Suppressor macrophage treated with lipopolysaccharide for 4 hours (primary cell): ENCODE data around the gene OR4X2.
"Not testable (repeated sequence)": the region's sequence is repeated elsewhere in the genome, so short reads cannot be mapped to it uniquely, and the experiment has no call there.

Source experiments
- DNase-seq: peaks from one replicate; pipeline ENCODE4 v3.0.0-alpha.2; 2020

The OR4X2 gene

GRCh38 chr11:48244804-48245203 lies at the start of gene OR4X2:
TSS of gene OR4X2 (plus strand) at chr11:48245104. CDS start at chr11:48245104, 0 bp downstream.
- DNase-seq: no peak

GRCh38 chr11:48207881-48208280 lies 37.0 kb upstream of the OR4X2 start:
- no peak for DNase-seq

- DNase-seq: peak; percentile 7
Measured at GRCh38 chr11:48210052-48210451, 34.9 kb upstream of the OR4X2 start.

- DNase-seq: no peak
Measured at GRCh38 chr11:48216510-48216909, 28.4 kb upstream of the OR4X2 start, which contains the start of gene OR4B1. TSS of gene OR4B1 (plus strand) at chr11:48216810. CDS start at chr11:48216810, 0 bp downstream.

GRCh38 chr11:48228761-48229160 lies 16.1 kb upstream of the OR4X2 start:
- DNase-seq: no peak

- not testable (repeated sequence) for DNase-seq
Measured at GRCh38 chr11:48230057-48230456, 14.8 kb upstream of the OR4X2 start.

GRCh38 chr11:48237727-48238126 lies 7.2 kb upstream of the OR4X2 start:
- DNase-seq: no peak

- no peak for DNase-seq
Measured at GRCh38 chr11:48242501-48242900, 2.4 kb upstream of the OR4X2 start.

GRCh38 chr11:48248902-48249301 lies 4.0 kb downstream of the OR4X2 start:
- no peak for DNase-seq

- DNase-seq: no peak
Measured at GRCh38 chr11:48261600-48261999, 16.7 kb downstream of the OR4X2 start.

GRCh38 chr11:48263423-48263911 lies 18.6 kb downstream of the OR4X2 start, which contains the start of gene OR4X1:
TSS of gene OR4X1 (plus strand) at chr11:48263861. CDS start at chr11:48263861, 0 bp downstream.
- DNase-seq: no peak

GRCh38 chr11:48270621-48271020 lies 25.7 kb downstream of the OR4X2 start:
- DNase-seq: no peak

- no peak for DNase-seq
Measured at GRCh38 chr11:48272606-48273005, 27.7 kb downstream of the OR4X2 start.
